GM13976 (cell line): ENCODE data around the gene SLK.

ENCODE experiments used
- DNase-seq: peaks from one replicate; pipeline ENCODE4 v3.0.0; 2012; ENCODE audit warnings: low spot score
- CTCF ChIP-seq: IDR thresholded peaks from 2 replicates; pipeline ENCODE4 v1.5.1; 2012; ENCODE audit warnings: borderline replicate concordance, mild to moderate bottlenecking; ENCODE audit not compliant: insufficient read depth; ENCODE audit errors: extremely low read depth, missing control alignments, control extremely low read depth
- in situ Hi-C: fragments of 300-500 bp; cut with MboI; formaldehyde crosslinking; loops from one replicate; pipeline ENCODE4 v1.12.0; 2022; ENCODE audit warnings: low sequenced_read_pairs, mixed read lengths, inconsistent platforms; ENCODE audit not compliant: unreplicated experiment

SLK gene

GRCh38 chr10:104011904-104012303 is 45.0 kb downstream of the SLK start:
- no peak for DNase-seq
- no peak for TF ChIP-seq CTCF
- in situ Hi-C loops: no loop called here

- in situ Hi-C loops: no loop called here
- no peak for DNase-seq
- no peak for TF ChIP-seq CTCF
Observed at GRCh38 chr10:104013489-104013888, 46.5 kb downstream of the SLK start.

DNA sequence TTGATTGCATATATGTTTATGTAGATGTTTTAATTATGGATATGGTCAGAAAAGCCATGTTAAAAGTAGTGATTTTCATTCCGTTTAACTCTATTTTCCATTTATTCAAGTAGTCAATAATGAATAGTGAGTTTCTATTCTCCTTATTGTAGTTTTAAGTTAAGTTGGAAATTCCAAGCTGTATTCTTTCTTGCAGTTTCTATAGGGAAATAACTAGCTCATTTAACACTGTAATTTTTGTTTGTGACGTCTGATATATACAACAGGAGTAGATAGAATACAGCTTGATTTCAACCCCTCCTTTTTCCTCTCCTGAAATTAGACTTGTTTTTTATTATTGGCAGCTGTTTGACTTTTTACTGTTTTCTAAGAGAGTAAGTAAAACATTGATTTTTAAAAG is 47.2 kb downstream of the SLK start:
- DNase-seq: no peak
- in situ Hi-C loops: no loop called here
- TF ChIP-seq CTCF: no peak

- in situ Hi-C loops: no loop called here
- DNase-seq: no peak
- TF ChIP-seq CTCF: no peak
Observed at GRCh38 chr10:104016661-104017060, 49.7 kb downstream of the SLK start.

GRCh38 chr10:104018471-104018870 is 51.5 kb downstream of the SLK start:
- in situ Hi-C loops: no loop called here
- no peak for DNase-seq

GRCh38 chr10:104020020-104020419 is 53.1 kb downstream of the SLK start:
- DNase-seq: no peak
- TF ChIP-seq CTCF: no peak
- in situ Hi-C loops: no loop called here

More at GRCh38 chr10:104018471-104018870, 51.5 kb downstream of the SLK start:
- no peak for TF ChIP-seq CTCF

GRCh38 chr10:104021246-104021645 is 54.3 kb downstream of the SLK start:
- in situ Hi-C loops: no loop called here
- DNase-seq: no peak
- no peak for TF ChIP-seq CTCF
